Measurements from ENCODE around the gene RFPL2. TPM values are rescaled to one million over a fixed set of nuclear protein-coding genes. Genes with fewer than 3 reads are reported as not detected.
"Not testable (repeated sequence)": the region's sequence is repeated elsewhere in the genome, so short reads cannot be mapped to it uniquely, and the experiment has no call there.

Gene RFPL2
- total RNA-seq, 1 donor from 2014 or later, result not detected

GRCh38 chr22:32164075-32164860 lies 40.6 kb downstream of the RFPL2 start:
- TF ChIP-seq, protein P1, sequence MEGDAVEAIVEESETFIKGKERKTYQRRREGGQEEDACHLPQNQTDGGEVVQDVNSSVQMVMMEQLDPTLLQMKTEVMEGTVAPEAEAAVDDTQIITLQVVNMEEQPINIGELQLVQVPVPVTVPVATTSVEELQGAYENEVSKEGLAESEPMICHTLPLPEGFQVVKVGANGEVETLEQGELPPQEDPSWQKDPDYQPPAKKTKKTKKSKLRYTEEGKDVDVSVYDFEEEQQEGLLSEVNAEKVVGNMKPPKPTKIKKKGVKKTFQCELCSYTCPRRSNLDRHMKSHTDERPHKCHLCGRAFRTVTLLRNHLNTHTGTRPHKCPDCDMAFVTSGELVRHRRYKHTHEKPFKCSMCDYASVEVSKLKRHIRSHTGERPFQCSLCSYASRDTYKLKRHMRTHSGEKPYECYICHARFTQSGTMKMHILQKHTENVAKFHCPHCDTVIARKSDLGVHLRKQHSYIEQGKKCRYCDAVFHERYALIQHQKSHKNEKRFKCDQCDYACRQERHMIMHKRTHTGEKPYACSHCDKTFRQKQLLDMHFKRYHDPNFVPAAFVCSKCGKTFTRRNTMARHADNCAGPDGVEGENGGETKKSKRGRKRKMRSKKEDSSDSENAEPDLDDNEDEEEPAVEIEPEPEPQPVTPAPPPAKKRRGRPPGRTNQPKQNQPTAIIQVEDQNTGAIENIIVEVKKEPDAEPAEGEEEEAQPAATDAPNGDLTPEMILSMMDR (conservative IDR thresholded peaks at IDR 0.05; ENCODE audit: low read depth, low read length), result no peak
- DNase-seq (ENCODE audit: low read depth), result no peak
- H3K4me3 ChIP-seq (ENCODE audit: low read depth, low read length), result no peak overlapping the region

GRCh38 chr22:32160411-32160810 lies 44.5 kb downstream of the RFPL2 start:
- not testable (repeated sequence) for DNase-seq (ENCODE audit: low read depth); H3K4me3 ChIP-seq (ENCODE audit: low read depth, low read length)

GRCh38 chr22:32158712-32159533 lies 46.0 kb downstream of the RFPL2 start, which contains the start of gene C22orf42:
Gene C22orf42 (minus strand): TSS chr22:32159303. CDS start chr22:32159215, 88 bp downstream.
- TF ChIP-seq, protein P1 (conservative IDR thresholded peaks at IDR 0.05; ENCODE audit: low read depth, low read length), result no peak

GRCh38 chr22:32157632-32158031 lies 47.2 kb downstream of the RFPL2 start:
- DNase-seq (ENCODE audit: low read depth); H3K4me3 ChIP-seq (ENCODE audit: low read depth, low read length): not testable (repeated sequence)

More at GRCh38 chr22:32158712-32159533, 46.0 kb downstream of the RFPL2 start, which contains the start of gene C22orf42:
- no peak for DNase-seq (ENCODE audit: low read depth)
- no peak within 1 kb of the TSS for H3K4me3 ChIP-seq (ENCODE audit: low read depth, low read length)

GRCh38 chr22:32154727-32155126 lies 50.1 kb downstream of the RFPL2 start:
- not testable (repeated sequence) for H3K4me3 ChIP-seq (ENCODE audit: low read depth, low read length); DNase-seq (ENCODE audit: low read depth)

- H3K4me3 ChIP-seq (ENCODE audit: low read depth, low read length); DNase-seq (ENCODE audit: low read depth): not testable (repeated sequence)
Measured at GRCh38 chr22:32151641-32152040, 53.2 kb downstream of the RFPL2 start.

GRCh38 chr22:32150647-32151046 lies 54.2 kb downstream of the RFPL2 start:
- not testable (repeated sequence) for DNase-seq (ENCODE audit: low read depth); H3K4me3 ChIP-seq (ENCODE audit: low read depth, low read length)

DNA sequence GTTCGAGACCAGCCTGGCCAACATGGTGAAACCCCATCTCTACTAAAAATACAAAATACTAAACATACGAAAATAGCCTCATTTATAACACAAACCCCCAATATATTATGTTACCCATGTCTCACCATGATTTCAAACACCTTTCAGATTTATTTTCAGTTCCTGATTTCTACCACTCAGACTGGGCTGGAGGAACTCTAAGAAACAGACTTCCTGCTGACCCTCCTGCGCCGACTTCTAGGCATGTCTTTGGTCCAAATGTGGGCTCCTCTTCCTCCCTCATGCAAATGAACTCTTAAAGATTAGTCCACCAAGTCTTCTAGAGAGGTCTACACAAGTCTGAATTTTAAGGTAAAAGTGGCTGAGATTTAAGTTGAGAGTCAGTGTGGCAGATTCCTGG lies 56.5 kb downstream of the RFPL2 start:
- not testable (repeated sequence) for DNase-seq (ENCODE audit: low read depth); H3K4me3 ChIP-seq (ENCODE audit: low read depth, low read length)

GRCh38 chr22:32147128-32147527 lies 57.7 kb downstream of the RFPL2 start:
- not testable (repeated sequence) for DNase-seq (ENCODE audit: low read depth)

DNA sequence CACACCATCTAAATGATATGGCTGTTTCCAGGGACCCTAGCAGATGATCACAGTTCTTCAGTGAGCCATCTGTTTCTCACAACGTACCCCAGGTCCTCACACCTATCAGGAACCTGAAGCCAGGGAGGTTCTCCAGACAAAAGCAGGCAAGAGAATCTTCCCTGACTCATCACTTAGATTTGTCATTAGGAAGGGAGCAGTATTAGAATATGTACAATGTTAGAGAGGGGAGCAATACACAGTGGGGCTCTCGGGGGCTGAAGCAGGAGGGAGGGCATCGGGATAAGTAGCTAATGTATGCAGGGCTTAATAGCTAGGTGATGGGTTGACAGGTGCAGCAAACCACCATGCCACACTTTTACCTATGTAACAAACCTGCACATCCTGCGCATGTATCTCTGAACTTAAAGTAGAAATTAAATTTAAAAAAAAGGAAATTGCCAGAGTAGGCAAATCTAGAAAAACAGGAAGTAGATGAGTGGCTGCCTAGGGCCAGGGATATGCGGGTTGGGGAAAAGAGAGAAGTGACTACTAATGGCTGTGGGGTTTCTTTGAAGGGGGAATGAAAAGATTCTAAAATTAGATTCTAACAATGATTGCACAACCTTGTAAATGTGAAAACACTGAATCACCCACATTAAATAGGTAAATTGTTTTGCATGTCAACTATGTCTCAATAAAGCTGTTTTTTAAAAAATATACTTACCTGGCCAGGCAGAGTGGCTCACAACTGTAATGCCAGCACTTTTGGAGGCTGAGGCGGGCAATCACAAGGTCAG lies 60.2 kb downstream of the RFPL2 start:
- TF ChIP-seq, protein P1 (conservative IDR thresholded peaks at IDR 0.05; ENCODE audit: low read depth, low read length), result no peak
- no peak for DNase-seq (ENCODE audit: low read depth)
- H3K4me3 ChIP-seq (ENCODE audit: low read depth, low read length), result no peak overlapping the region

More at GRCh38 chr22:32147128-32147527, 57.7 kb downstream of the RFPL2 start:
- H3K4me3 ChIP-seq (ENCODE audit: low read depth, low read length), result not testable (repeated sequence)
